Mammary epithelial cell (primary cell): ENCODE data around the gene GFRA1.

ENCODE experiments used
- CTCF ChIP-seq, 2 donors: IDR thresholded peaks in 1 of 2; conservative IDR thresholded peaks in 1 of 2; 2 replicates each; pipeline ENCODE4 v1.5.1; 2011 to 2012; ENCODE audit warnings: inconsistent platforms in 2 of 2, low read length in 2 of 2, mild to moderate bottlenecking in 2 of 2, control low read depth in 1 of 2, low read depth in 1 of 2; ENCODE audit not compliant: insufficient read depth in 1 of 2; ENCODE audit errors: extremely low read depth in 1 of 2
- EZH2 ChIP-seq: IDR thresholded peaks from 2 replicates; pipeline ENCODE4 v1.6.1; 2012; ENCODE audit warnings: low read length, inconsistent platforms, borderline replicate concordance

- TF ChIP-seq CTCF (conservative IDR thresholded peaks at IDR 0.05 in 1 of 2, IDR thresholded peaks at IDR 0.05 in 1 of 2; ENCODE audit: extremely low read depth in 1 of 2, insufficient read depth in 1 of 2, low read depth in 1 of 2, low read length in 2 of 2) (no peak), EZH2 (no peak)
Measured at GRCh38 chr10:116039612-116040011, 233.4 kb downstream of the GFRA1 start.
